ENCODE measurements around the gene MIB1. TPM values are rescaled to one million over a fixed set of nuclear protein-coding genes. Genes with fewer than 3 reads are reported as not detected.
A peak's percentile ranks its signal among the peaks of the same experiment; 100 is the strongest.
"Not testable (repeated sequence)": the region's sequence is repeated elsewhere in the genome, so short reads cannot be mapped to it uniquely, and the experiment has no call there.

MIB1 gene
- polyA plus RNA-seq, 5 donors, result 39.6 to 63.9 (median 59.2) TPM

- peak in 1 of 2 donors; percentile 29 for DNase-seq
Measured at GRCh38 chr18:21741562-21742314, 1.1 kb downstream of the MIB1 start.

- DNase-seq, result no peak
Measured at GRCh38 chr18:21742315-21742687, 1.7 kb downstream of the MIB1 start.

GRCh38 chr18:21743166-21743832 lies 2.7 kb downstream of the MIB1 start:
- no peak for DNase-seq

GRCh38 chr18:21745231-21745630 lies 4.6 kb downstream of the MIB1 start:
- DNase-seq, result no peak

GRCh38 chr18:21747268-21747667 lies 6.7 kb downstream of the MIB1 start:
- no peak for DNase-seq

- DNase-seq, result no peak
Measured at GRCh38 chr18:21747764-21748693, 7.4 kb downstream of the MIB1 start.

- no peak for DNase-seq
Measured at GRCh38 chr18:21757833-21758232, 17.2 kb downstream of the MIB1 start.

GRCh38 chr18:21759836-21760235 lies 19.2 kb downstream of the MIB1 start:
- no peak for DNase-seq

- peak; percentile 17 to 23 for DNase-seq
Measured at GRCh38 chr18:21760321-21760720, 19.7 kb downstream of the MIB1 start.

GRCh38 chr18:21761471-21762115 lies 21.0 kb downstream of the MIB1 start:
- DNase-seq, result no peak

GRCh38 chr18:21762181-21762772 lies 21.7 kb downstream of the MIB1 start:
- no peak for DNase-seq

- no peak for DNase-seq
Measured at GRCh38 chr18:21763846-21764646, 23.5 kb downstream of the MIB1 start.

- no peak for DNase-seq
Measured at GRCh38 chr18:21769206-21769605, 28.6 kb downstream of the MIB1 start.

GRCh38 chr18:21774722-21775121 lies 34.1 kb downstream of the MIB1 start:
- DNase-seq, result no peak

GRCh38 chr18:21777814-21778213 lies 37.2 kb downstream of the MIB1 start:
- DNase-seq, result no peak

GRCh38 chr18:21786526-21786925 lies 45.9 kb downstream of the MIB1 start:
- no peak for DNase-seq

GRCh38 chr18:21796089-21796488 lies 55.5 kb downstream of the MIB1 start:
- DNase-seq, result not testable (repeated sequence)

- DNase-seq, result no peak
Measured at GRCh38 chr18:21798126-21798525, 57.5 kb downstream of the MIB1 start.

- no peak for DNase-seq
Measured at GRCh38 chr18:21799721-21800120, 59.1 kb downstream of the MIB1 start.

GRCh38 chr18:21803495-21803894 lies 62.9 kb downstream of the MIB1 start:
- DNase-seq, result no peak

Data from right lung (tissue), 5 donors.